Measurements from ENCODE around the gene PNLDC1.
"Not testable (repeated sequence)": the region's sequence is repeated elsewhere in the genome, so short reads cannot be mapped to it uniquely, and the experiment has no call there.

Gene PNLDC1

DNA sequence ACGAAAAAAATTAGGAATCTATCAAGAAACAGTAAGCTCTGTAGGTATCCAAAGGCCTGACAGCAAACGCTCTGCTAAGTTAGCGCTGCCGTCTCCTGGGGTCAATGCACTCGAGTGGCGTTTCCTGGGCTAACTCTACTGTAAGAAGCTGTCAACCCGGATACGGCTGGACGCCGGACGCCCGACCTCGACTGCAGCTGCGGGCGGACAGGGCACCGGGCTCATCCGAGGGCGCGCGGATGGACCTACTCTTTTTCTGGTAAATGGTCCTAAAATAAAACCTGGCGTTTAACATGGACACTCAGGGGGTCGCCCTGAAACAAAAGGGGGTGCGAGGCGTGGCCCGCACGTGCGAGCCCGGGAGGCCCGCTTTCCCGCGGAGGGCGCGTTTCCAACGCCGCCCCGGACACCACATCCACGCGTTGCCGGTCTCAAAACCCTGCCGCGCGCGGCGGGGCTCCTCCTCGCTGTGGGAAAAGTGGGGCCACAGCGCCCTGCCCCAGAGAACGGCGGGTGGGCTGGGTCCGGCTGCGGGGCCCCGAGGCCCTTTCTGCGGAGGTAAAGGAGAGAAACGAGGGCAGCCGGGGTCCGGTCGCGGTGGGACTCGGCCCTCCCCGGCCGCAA is 11.2 kb upstream of the PNLDC1 start:
- peak in 2 of 4 experiments; percentile 27 to 31 for DNase-seq

GRCh38 chr6:159789377-159790148 is 10.5 kb upstream of the PNLDC1 start, which contains the start of gene TCP1:
Gene TCP1 (minus strand): TSS chr6:159789602. CDS start chr6:159789468, 134 bp downstream.
- DNase-seq: peak; percentile 93 to 99 (median 96)

DNA sequence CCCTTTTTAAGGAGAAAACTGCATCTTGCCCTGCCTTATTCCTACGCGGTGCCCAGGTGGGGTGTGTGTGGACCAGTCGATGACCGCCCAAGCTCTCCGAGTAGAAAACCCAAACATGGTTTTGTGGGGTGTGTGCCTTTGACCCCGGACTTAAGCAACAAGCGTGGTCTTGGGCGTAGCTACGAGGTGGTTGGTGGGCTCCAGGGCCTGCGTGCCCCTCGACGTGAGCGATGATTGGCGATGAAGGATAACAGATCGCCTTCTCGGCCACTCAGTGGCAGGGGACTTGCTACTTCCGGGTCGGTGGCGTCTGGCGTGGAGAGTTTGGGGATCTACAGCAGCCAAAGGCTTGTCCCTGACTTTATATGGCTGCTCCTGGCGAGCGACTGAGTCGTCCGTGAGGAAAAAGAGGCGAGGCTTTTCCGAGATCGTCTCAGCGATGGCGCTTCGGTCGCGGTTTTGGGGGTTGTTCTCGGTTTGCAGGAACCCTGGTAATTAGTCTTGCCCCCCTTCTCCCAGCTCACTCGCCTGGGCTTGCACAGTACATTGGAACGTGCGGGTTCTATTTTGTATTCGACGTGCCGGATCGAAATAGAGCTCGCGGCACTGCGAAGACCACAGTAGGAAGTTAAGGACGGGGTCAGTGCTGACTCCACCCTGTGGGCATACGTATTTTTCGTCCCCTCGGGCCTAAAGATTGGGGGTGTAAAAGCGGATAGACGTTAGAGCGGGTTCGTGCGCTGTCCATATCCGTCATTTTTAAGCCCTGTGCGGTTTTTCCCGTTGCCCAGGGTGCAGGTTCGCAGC is 9.7 kb upstream of the PNLDC1 start, which contains the start of gene MRPL18:
MRPL18 (plus strand) TSS at position 319 of the 807 bp plus-strand sequence; CDS start at position 440, 121 bp downstream.
- DNase-seq: peak; percentile 68 to 78 (median 74)

- DNase-seq: no peak
Measured at GRCh38 chr6:159790956-159791598, 9.0 kb upstream of the PNLDC1 start.

- not testable (repeated sequence) for DNase-seq
Measured at GRCh38 chr6:159794976-159795375, 5.1 kb upstream of the PNLDC1 start.

DNA sequence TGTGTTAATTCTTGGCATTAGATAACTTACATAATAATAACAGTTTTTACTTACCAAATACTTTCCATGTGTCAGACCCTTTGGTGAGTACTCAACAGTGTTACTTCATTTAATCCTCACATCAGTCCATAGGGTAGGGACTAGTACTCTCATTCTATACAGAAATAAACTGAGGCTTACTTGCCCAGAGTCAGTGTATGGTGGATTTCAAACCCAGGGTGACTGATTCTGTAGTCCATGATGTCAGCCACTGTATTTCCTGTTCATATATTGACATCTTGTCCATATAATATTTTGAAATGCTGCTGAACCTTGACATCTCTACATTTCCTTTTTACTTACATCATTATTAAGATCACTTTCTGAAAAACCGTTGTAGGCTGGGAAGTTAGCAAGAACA is 2.5 kb upstream of the PNLDC1 start:
- DNase-seq: no peak

DNA sequence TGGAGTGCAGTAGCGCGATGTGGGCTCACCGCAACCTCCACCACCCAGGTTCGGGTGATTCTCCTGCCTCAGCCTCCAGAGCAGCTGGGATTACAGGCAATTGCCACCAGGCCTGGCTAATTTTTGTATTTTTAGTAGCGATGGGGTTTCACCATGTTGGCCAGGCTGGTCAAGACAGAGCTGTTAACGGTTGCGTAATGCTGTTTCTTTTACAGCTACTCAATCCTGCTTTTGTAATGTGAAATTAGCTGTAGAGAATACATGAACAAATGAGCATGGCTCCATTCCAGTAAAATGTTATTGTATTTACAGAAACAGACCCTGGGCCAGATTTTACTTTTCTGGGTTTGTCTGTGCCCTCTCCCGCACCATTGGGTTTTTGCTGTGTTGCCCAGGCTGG is 1.9 kb downstream of the PNLDC1 start:
- DNase-seq: no peak

- DNase-seq: no peak
Measured at GRCh38 chr6:159804504-159804903, 4.4 kb downstream of the PNLDC1 start.

DNA sequence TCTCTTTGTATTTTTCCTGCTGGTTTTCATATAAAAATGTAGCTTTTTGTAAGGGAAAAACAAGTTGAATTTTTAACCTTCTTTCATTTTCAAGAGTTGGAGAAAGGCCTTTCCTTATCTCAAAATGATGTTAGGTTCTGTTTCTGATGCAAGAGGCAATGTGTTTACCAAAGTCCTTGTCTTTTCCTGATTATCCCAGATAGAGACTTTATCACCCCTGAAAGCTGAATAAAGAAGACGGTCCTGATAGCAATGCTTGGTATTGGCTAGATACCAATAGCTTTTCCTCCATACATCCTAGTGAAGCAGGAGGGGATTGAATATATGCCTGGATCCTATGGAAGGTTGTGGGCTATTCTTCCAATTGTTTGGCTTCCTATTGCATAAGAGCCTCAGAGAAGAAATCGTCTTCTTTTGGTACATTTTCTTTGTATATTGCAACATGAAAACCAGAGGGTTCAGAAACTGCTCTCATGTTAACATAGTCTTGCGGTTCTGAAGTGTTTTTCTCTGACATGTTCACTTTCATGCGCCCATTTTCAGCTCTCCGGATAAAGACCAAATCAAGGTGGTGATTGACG is 5.5 kb downstream of the PNLDC1 start:
- no peak for DNase-seq

DNA sequence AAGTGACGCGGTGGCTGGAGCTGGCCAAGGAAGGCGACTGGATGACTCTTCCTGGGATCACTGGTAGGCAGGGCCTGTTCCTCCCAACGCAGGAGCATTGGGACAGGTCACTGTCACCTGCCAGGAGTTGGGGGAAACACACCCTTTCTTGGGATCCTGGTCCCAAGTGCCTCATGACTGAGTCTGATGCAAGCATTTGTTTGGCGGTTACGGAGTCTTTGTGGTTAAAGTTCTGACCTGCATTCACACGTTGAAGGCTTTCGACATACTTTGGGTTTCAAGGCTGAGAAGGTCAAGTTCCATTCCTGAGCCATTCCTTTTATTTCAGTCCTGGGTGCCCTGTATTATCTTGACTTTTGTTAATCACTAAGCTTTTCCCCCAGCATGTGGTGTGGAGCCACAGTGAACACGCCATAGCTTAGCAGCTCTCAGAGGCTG is 6.0 kb downstream of the PNLDC1 start:
- no peak for DNase-seq

- no peak for DNase-seq
Measured at GRCh38 chr6:159807150-159807858, 7.2 kb downstream of the PNLDC1 start.

DNA sequence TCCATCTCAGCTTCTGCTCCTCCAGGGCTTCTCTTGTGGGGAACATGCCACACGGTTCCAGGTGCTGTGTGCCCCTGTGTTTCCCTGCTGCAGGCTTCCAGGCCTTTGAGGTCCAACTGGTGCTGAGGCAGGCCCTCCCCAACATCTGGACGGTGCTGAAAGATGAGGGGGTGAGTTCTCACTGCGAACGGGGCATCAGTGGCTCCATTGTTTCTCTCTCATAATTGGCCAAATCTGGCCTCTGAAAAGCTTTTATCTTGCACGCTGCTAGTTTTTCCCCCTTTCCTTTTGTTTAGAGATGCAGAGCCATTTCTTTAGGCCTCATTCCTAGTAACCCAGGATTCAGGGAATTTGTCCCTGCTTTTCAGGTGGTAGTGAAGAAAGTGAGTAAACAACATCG is 8.6 kb downstream of the PNLDC1 start:
- no peak for DNase-seq

- no peak for DNase-seq
Measured at GRCh38 chr6:159809149-159809548, 9.1 kb downstream of the PNLDC1 start.

GRCh38 chr6:159813781-159814180 is 13.7 kb downstream of the PNLDC1 start:
- no peak for DNase-seq

GRCh38 chr6:159815410-159815809 is 15.3 kb downstream of the PNLDC1 start:
- DNase-seq: no peak

- not testable (repeated sequence) for DNase-seq
Measured at GRCh38 chr6:159816775-159817174, 16.7 kb downstream of the PNLDC1 start.

DNA sequence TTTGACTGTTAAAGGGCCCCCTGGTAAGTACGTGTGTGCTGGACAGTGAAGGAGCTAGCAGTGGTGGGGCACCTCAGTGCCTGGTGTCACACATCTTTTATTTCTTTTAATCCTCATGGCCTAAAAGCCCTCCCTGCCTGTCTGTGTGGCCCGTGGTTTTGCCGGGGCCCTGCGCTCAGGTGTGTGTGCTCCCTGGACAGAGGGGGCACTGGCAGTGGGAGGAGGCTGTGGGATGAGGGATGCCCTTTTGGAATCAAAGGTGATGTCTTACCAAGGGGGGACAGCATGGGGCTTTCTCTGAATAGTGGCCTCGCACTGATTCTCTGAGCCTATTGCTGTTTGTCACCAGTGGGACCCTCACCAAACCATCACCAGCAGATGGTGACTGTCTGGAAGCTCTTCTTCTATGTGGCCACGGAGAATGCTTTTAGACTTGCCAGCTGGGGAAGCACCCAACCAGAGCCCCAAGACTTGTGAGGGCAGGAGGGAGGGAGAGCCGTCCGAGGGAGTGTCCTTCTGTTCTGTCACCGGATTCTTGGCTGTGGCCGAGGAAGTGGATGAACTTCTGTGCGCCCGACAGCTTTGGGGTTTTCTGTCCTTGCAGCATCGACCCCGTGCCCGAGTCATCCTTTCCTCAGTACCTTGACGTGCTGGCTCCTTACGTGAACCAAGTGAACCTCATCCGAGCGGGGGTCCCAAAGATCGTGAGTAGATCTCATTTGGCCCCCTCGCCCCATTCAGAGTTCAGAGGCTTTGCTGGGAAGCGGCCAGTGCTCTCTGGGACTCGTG is 18.1 kb downstream of the PNLDC1 start:
- no peak for DNase-seq

DNA sequence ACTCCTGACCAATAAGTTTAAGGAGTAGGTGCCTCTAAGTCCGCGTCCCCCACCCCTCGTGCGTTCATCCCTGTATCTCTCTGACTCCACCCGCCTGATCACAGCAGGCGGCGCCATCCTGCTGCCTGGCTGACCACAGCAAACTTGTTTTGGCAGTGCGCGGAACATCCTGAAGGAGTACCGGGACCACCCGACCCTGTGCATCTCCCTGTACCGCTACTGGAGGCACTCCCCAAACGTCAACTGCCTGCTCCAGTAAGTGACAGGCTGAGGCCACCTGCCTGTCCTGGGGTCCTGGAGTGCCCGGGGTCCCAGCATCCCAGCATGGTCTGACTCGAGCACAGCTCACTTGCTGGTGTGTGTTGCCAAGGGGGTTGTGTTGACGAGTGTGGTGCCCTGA is 19.0 kb downstream of the PNLDC1 start:
- no peak for DNase-seq

DNA sequence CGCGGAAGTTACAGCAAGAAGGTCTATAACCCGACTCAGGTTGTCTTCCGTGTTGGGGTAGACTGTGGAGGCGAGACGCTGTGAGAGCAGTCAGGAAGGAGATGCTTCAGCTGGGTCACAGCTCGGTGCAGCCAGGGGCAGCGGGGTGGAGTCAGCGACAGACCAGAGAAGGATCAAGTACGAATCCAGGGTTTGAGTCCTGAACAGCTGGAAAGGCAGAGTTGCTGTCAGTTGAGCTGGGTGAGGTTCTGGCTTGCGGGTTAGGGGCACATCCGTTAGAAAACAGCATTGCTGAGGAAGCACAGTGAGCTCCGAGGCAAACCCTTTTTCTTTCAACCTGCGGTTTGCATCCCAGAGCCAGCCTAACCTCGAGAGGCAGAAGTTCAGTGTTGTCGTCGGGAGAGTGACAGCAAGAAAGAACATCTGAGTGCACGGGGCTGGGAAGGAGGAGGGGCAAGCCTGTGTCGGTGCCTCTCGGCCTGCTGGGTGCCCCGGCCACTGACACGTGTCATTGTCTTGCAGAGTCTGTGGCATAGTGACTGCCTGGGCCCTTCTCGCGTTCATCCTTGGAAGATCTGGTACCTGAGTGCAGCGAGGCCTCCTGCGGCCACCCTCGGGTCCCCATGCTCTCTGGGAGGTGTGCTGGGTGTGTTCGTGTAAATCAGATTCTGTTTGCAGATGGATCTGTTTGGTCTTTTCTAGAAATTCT is 20.0 kb downstream of the PNLDC1 start:
- DNase-seq: peak in 1 of 4 experiments; percentile 14

GRCh38 chr6:159821122-159821521 is 21.0 kb downstream of the PNLDC1 start:
- DNase-seq: no peak
